DOHH2 (cell line): ENCODE measurements around the gene BMPER.

Experiments
- H3F3A ChIP-seq: fragments of 200-600 bp; sonication (generic), shearing (Covaris generic); 2 replicates; pipeline ENCODE4 v1.6.0; 2016; ENCODE audit warnings: antibody characterized with exemption, mild to moderate bottlenecking; ENCODE audit not compliant: control insufficient read depth, insufficient read depth
- H3K27ac ChIP-seq: fragments of 200-600 bp; sonication (generic); 2 replicates; pipeline ENCODE4 v1.5.1; 2014; ENCODE audit warnings: low read depth, mild to moderate bottlenecking, low read length, moderate library complexity
- H3K27me3 ChIP-seq: fragments of 200-600 bp; sonication (generic); 2 replicates; pipeline ENCODE4 v1.6.1; 2014; ENCODE audit warnings: mild to moderate bottlenecking, low read length, mixed read lengths; ENCODE audit not compliant: control insufficient read depth
- H3K36me3 ChIP-seq: fragments of 200-600 bp; sonication (generic); 2 replicates; pipeline ENCODE4 v1.6.1; 2014; ENCODE audit warnings: mild to moderate bottlenecking, low read length, moderate library complexity, mixed read lengths; ENCODE audit not compliant: control insufficient read depth
- H3K4me1 ChIP-seq: fragments of 200-600 bp; sonication (generic); 2 replicates; pipeline ENCODE4 v1.6.1; 2014; ENCODE audit warnings: mild to moderate bottlenecking, low read length, mixed read lengths; ENCODE audit not compliant: control insufficient read depth
- H3K4me2 ChIP-seq: fragments of 200-600 bp; sonication (generic); 2 replicates; pipeline ENCODE4 v1.6.0; 2014; ENCODE audit warnings: mild to moderate bottlenecking, low read length, moderate library complexity
- H3K4me3 ChIP-seq: fragments of 200-600 bp; sonication (generic); 2 replicates; pipeline ENCODE4 v1.5.1; 2014; ENCODE audit warnings: mild to moderate bottlenecking, low read length, mixed read lengths
- H3K79me2 ChIP-seq: fragments of 200-600 bp; sonication (generic); 2 replicates; pipeline ENCODE4 v1.6.1; 2014; ENCODE audit warnings: mild to moderate bottlenecking, low read length, mixed read lengths; ENCODE audit not compliant: control insufficient read depth
- H3K9me2 ChIP-seq: fragments of 200-600 bp; sonication (generic); replicated peaks from 2 replicates; pipeline ENCODE4 v1.6.1; 2014; ENCODE audit warnings: mild to moderate bottlenecking, low read length, mixed read lengths; ENCODE audit not compliant: control insufficient read depth
- H3K9me3 ChIP-seq: fragments of 200-600 bp; sonication (generic); 2 replicates; pipeline ENCODE4 v1.6.1; 2014; ENCODE audit warnings: antibody characterized with exemption, low read length, mixed read lengths; ENCODE audit not compliant: control insufficient read depth, insufficient read depth
- H4K20me1 ChIP-seq: fragments of 200-600 bp; sonication (generic); 2 replicates; pipeline ENCODE4 v1.6.0; 2014; ENCODE audit warnings: low read depth, mild to moderate bottlenecking, antibody characterized with exemption, low read length, moderate library complexity; ENCODE audit not compliant: control insufficient read depth, insufficient read depth
- EZH2phosphoT487 ChIP-seq: fragments of 200-600 bp; sonication (generic); IDR thresholded peaks from 2 replicates; pipeline ENCODE4 v1.6.1; 2017; ENCODE audit warnings: borderline replicate concordance, mild to moderate bottlenecking, antibody characterized with exemption, low read length, moderate library complexity, mixed read lengths
- TF ChIP-seq, protein P1 (sequence below): fragments of 200-600 bp; sonication (generic); IDR thresholded peaks from one replicate; pipeline ENCODE4 v1.5.1; 2014; ENCODE audit warnings: antibody characterized with exemption, mild to moderate bottlenecking, low read depth, low read length; ENCODE audit not compliant: poor library complexity, severe bottlenecking

Gene BMPER

DNA sequence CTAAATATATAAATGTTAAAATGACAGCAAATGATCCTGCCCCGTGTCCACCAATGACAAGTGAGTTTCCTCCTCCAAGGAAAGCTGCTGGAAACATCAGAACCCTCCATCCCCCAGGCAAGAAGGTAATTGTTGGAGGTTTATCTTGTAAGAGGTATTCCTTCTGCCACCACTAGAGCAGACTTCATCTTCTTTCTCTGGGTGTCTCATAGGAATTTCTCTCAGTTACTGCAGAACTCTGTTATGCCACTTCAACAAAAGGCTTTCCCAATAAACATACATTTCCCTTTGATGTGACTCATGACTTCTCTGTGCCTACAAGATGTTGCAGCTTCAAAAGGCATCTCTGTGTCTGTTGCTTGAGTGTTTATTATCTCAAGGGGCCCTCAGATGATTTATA is 279.1 kb downstream of the BMPER start:
- no peaks in the 10 kb centered on the region for H3K9me3 ChIP-seq
- no peaks in the 10 kb centered on the region for H4K20me1 ChIP-seq
- no peak overlapping the region for H3K4me2 ChIP-seq
- H3K9me2 ChIP-seq = no peaks in the 10 kb centered on the region
- no peak overlapping the region for H3K27ac ChIP-seq
- H3K36me3 ChIP-seq = no peaks in the 10 kb centered on the region
- no peak for TF ChIP-seq EZH2phosphoT487
- TF ChIP-seq, protein P1, sequence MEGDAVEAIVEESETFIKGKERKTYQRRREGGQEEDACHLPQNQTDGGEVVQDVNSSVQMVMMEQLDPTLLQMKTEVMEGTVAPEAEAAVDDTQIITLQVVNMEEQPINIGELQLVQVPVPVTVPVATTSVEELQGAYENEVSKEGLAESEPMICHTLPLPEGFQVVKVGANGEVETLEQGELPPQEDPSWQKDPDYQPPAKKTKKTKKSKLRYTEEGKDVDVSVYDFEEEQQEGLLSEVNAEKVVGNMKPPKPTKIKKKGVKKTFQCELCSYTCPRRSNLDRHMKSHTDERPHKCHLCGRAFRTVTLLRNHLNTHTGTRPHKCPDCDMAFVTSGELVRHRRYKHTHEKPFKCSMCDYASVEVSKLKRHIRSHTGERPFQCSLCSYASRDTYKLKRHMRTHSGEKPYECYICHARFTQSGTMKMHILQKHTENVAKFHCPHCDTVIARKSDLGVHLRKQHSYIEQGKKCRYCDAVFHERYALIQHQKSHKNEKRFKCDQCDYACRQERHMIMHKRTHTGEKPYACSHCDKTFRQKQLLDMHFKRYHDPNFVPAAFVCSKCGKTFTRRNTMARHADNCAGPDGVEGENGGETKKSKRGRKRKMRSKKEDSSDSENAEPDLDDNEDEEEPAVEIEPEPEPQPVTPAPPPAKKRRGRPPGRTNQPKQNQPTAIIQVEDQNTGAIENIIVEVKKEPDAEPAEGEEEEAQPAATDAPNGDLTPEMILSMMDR = no peak
- no peaks in the 10 kb centered on the region for H3F3A ChIP-seq
- H3K4me3 ChIP-seq = no peak overlapping the region
- no peaks in the 10 kb centered on the region for H3K27me3 ChIP-seq
- no peaks in the 10 kb centered on the region for H3K79me2 ChIP-seq
- H3K4me1 ChIP-seq = no peaks in the 10 kb centered on the region

DNA sequence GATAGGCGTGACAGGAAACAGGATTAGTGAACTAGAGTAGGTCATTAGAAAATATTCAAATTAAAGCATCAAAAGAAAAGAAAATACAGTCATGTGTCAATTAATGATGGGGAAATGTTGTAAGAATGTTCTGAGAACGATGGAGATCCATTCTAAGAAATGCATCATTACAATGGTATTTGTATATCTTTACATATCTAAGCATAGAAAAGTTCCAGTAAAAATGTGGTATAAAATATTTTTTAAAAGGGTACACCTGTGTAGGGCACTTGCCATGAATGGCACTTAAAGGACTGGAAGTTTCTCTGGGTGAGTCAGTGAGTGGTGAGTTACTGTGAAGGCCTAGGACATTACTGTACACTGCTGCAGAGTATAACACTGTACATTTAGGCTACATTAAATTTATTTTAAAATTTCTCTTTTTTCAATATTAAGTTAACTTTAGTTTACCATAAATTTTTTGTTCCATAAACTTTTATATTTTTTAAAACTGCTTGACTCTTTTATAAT is 282.5 kb downstream of the BMPER start:
- TF ChIP-seq, protein P1 = no peak
- TF ChIP-seq EZH2phosphoT487 = no peak
- H3K36me3 ChIP-seq = no peaks in the 10 kb centered on the region
- no peaks in the 10 kb centered on the region for H4K20me1 ChIP-seq
- H3K4me2 ChIP-seq = no peak overlapping the region
- no peaks in the 10 kb centered on the region for H3F3A ChIP-seq
- no peak overlapping the region for H3K27ac ChIP-seq
- no peaks in the 10 kb centered on the region for H3K9me3 ChIP-seq
- H3K27me3 ChIP-seq = no peaks in the 10 kb centered on the region
- no peaks in the 10 kb centered on the region for H3K79me2 ChIP-seq
- no peaks in the 10 kb centered on the region for H3K9me2 ChIP-seq
- H3K4me1 ChIP-seq = no peaks in the 10 kb centered on the region
- no peak overlapping the region for H3K4me3 ChIP-seq

GRCh38 chr7:34189031-34189430 is 283.7 kb downstream of the BMPER start:
- Histone ChIP-seq H3K79me2 (no peaks in the 10 kb centered on the region), H3K36me3 (no peaks in the 10 kb centered on the region), H3K4me1 (no peaks in the 10 kb centered on the region), H3K9me2 (no peaks in the 10 kb centered on the region), H3K4me2 (no peak overlapping the region), H4K20me1 (no peaks in the 10 kb centered on the region), H3F3A (no peaks in the 10 kb centered on the region), H3K9me3 (no peaks in the 10 kb centered on the region), H3K27me3 (no peaks in the 10 kb centered on the region), H3K4me3 (no peak overlapping the region), H3K27ac (no peak overlapping the region)
- no peak for TF ChIP-seq EZH2phosphoT487
- TF ChIP-seq, protein P1 = no peak

DNA sequence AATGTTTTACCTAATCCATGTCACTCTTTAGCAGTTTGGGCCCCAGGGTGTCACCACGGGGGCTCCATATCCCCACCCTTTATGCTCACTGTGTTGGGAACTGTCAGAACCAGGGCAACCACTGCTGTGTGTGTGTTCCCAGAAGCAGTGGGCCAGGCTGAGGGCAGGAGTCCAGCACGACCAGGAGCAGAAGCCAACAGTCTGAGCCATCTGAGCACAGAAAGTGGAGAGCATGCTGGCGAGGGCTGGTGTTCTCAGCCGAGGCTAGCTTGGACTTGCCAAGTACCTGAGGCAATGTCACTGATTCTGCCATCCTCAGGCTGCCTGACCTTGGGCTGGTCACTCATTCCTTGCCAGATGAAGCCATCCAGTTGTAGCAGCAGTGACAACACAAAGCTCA is 285.0 kb downstream of the BMPER start:
- Histone ChIP-seq H3K36me3 (no peaks in the 10 kb centered on the region), H3F3A (no peaks in the 10 kb centered on the region), H3K9me2 (no peaks in the 10 kb centered on the region), H3K4me3 (no peak overlapping the region), H3K9me3 (no peaks in the 10 kb centered on the region), H3K27me3 (no peaks in the 10 kb centered on the region), H3K4me2 (no peak overlapping the region), H3K79me2 (no peaks in the 10 kb centered on the region), H3K27ac (no peak overlapping the region), H4K20me1 (no peaks in the 10 kb centered on the region), H3K4me1 (no peaks in the 10 kb centered on the region)
- TF ChIP-seq, protein P1 = no peak
- TF ChIP-seq EZH2phosphoT487 = no peak
